Body of pancreas (tissue), 4 donors: Measurements from ENCODE around the gene ESRRG. TPM values are rescaled to one million over a fixed set of nuclear protein-coding genes. Genes with fewer than 3 reads are reported as not detected.

ENCODE experiments used
- ATAC-seq: fragments of 150-250 bp; one replicate; pipeline ENCODE4 v1.9.1; 2016
- DNase-seq, 4 donors: peaks; one replicate each; pipeline ENCODE4 v3.0.0-alpha.2; 2019
- H3K27ac ChIP-seq, 4 donors: fragments of 200-600 bp; sonication (generic); 1 replicate in 3 of 4; 2 replicates in 1 of 4; pipeline versions ENCODE4 v1.5.1 to v1.6.1; 2016 to 2019; ENCODE audit warnings: mild to moderate bottlenecking in 1 of 4, mixed read lengths in 1 of 4, moderate library complexity in 1 of 4
- H3K27me3 ChIP-seq, 2 donors: fragments of 200-600 bp; sonication (generic); one replicate each; pipeline ENCODE4 v1.6.0; 2016; ENCODE audit warnings: mild to moderate bottlenecking in 1 of 2
- H3K36me3 ChIP-seq, 2 donors: fragments of 200-600 bp; sonication (generic); replicated peaks in 1 of 2; 2 replicates each; pipeline ENCODE4 v1.5.1; 2016; ENCODE audit warnings: low read depth in 2 of 2; ENCODE audit not compliant: insufficient read depth in 1 of 2
- H3K4me1 ChIP-seq: fragments of 200-600 bp; sonication (generic); one replicate; pipeline ENCODE4 v1.6.0; 2016
- H3K4me3 ChIP-seq, 2 donors: fragments of 200-600 bp; sonication (generic); 1 replicate in 1 of 2; 2 replicates in 1 of 2; pipeline ENCODE4 v1.5.1; 2016 to 2019
- H3K9me3 ChIP-seq, 3 donors: fragments of 200-600 bp; sonication (generic); 1 replicate in 2 of 3; 2 replicates in 1 of 3; pipeline ENCODE4 v1.5.1; 2016
- POLR2A ChIP-seq, 3 donors: fragments of 450-650 bp; IDR thresholded peaks; one replicate each; pipeline ENCODE4 v1.6.1; 2016; ENCODE audit warnings: antibody characterized with exemption in 3 of 3, mild to moderate bottlenecking in 2 of 3
- WGBS, 2 donors: methylation state at CpG; one replicate each; pipeline ENCODE4 v1.1.5; 2017; 5-methylcytosine and 5-hydroxymethylcytosine counted together
- intact Hi-C: fragments of 100-400 bp; cut with DNase I; formaldehyde crosslinking; loops from one replicate; pipeline ENCODE4 v1.15.1; 2023
- total RNA-seq, 2 donors: library from RNA; depleted of rRNA; stranded (reverse); fragments of >200 nt; gene quantifications; one replicate each; pipeline ENCODE4 v1.1.0, GENCODE V29; 2016
- TF ChIP-seq, protein P1 (sequence below), 7 experiments: fragments of 450-650 bp in 4 of 7; fragments of 200-600 bp in 3 of 7; sonication (generic) in 3 of 7; IDR thresholded peaks; one replicate each; pipeline ENCODE4 v1.5.1; 2016 to 2019; ENCODE audit warnings: antibody characterized with exemption in 7 of 7

The ESRRG gene
- total RNA-seq, 2 donors from 2014 or later, result 13.5 to 18.7 TPM

DNA sequence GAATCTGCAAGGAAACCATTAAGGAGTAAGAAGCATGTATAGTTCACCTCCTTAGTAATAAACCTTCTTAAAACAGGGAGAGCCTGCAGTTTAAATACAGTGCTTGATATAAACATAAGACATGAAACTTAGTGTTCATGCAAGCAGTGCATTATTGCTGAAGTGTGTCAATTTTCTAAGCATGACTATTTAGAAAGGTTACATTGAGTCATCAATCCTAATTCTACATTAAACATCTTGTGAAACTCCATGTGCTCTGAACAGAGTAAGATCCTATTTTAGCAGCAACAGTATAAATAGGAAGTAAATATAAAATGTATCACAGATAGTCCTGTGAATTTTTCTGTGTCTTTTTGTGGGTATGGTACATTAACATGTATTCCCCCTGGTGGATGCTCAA lies 135.5 kb downstream of the ESRRG start:
- Histone ChIP-seq H3K36me3 (no peaks in the 10 kb centered on the region), H3K27ac (no peak overlapping the region), H3K9me3 (no peaks in the 10 kb centered on the region), H3K4me3 (no peak overlapping the region), H3K27me3 (no peaks in the 10 kb centered on the region), H3K4me1 (no peaks in the 10 kb centered on the region)
- ATAC-seq (no peak), DNase-seq (no peak)
- TF ChIP-seq POLR2A (IDR thresholded peaks at IDR 0.05), result no peak
- TF ChIP-seq, protein P1, sequence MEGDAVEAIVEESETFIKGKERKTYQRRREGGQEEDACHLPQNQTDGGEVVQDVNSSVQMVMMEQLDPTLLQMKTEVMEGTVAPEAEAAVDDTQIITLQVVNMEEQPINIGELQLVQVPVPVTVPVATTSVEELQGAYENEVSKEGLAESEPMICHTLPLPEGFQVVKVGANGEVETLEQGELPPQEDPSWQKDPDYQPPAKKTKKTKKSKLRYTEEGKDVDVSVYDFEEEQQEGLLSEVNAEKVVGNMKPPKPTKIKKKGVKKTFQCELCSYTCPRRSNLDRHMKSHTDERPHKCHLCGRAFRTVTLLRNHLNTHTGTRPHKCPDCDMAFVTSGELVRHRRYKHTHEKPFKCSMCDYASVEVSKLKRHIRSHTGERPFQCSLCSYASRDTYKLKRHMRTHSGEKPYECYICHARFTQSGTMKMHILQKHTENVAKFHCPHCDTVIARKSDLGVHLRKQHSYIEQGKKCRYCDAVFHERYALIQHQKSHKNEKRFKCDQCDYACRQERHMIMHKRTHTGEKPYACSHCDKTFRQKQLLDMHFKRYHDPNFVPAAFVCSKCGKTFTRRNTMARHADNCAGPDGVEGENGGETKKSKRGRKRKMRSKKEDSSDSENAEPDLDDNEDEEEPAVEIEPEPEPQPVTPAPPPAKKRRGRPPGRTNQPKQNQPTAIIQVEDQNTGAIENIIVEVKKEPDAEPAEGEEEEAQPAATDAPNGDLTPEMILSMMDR (IDR thresholded peaks at IDR 0.05), result no peak
- intact Hi-C loops, result no loop called here

DNA sequence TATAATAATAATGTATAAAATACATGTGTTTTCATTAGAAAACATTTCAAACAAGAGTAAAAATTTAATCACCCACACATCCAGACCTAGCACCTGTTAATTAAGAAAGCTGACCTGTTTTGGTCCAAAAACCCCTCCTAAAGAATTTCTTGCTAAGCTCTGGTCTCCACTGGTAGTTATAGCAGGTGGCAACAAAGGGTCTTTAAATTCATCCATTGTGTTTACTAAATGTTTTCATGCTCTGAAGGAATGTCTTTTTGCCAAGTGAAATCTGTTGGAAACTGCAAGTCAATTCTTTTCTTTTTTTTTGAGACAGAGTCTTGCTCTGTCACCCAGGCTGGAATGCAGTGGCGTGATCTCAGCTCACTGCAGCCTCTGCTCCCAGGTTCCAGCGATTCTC lies 141.1 kb downstream of the ESRRG start:
- TF ChIP-seq POLR2A (IDR thresholded peaks at IDR 0.05), result no peak
- TF ChIP-seq, protein P1 (IDR thresholded peaks at IDR 0.05), result no peak
- DNase-seq (no peak), ATAC-seq (no peak)
- Histone ChIP-seq H3K36me3 (no peaks in the 10 kb centered on the region), H3K27ac (no peak overlapping the region), H3K9me3 (no peaks in the 10 kb centered on the region), H3K27me3 (no peaks in the 10 kb centered on the region), H3K4me3 (no peak overlapping the region), H3K4me1 (no peaks in the 10 kb centered on the region)
- WGBS, 2 donors, result 84 to 87% methylated on average over 2 of the region's 2 CpGs
- intact Hi-C loops, result no loop called here

DNA sequence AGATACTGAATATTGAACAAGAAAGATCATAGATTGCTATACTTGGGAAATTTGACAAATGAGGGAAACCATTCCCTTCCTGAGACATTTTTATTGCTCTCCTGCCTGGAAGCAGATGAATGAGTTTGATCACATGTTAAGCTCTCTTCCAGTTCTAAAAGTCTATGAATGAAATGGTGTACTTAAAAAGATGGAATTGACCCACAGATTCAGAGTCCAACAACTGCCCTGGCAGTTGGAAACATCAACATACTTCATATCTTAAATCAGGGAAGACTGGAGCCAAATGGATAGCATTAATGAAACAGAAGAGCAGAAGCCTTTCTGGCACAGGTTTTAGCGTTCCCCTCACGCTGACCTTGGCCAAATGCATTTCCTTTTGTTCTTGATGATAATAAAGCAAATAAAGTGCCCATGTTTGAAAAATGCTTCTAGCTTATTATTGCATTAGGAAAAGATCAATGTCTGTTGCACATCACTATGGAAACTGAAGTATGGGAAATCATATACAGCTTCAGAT lies 142.6 kb downstream of the ESRRG start:
- H3K9me3 ChIP-seq, result no peaks in the 10 kb centered on the region
- 9 to 13% methylated on average over 2 of the region's 2 CpGs for WGBS, 2 donors
- no peak overlapping the region for H3K27ac ChIP-seq
- H3K36me3 ChIP-seq, result no peaks in the 10 kb centered on the region
- H3K4me1 ChIP-seq, result no peaks in the 10 kb centered on the region
- no peak for ATAC-seq
- no peak for DNase-seq
- no peak overlapping the region for H3K4me3 ChIP-seq
- TF ChIP-seq POLR2A (IDR thresholded peaks at IDR 0.05), result no peak
- TF ChIP-seq, protein P1 (IDR thresholded peaks at IDR 0.05), result no peak
- intact Hi-C loops, result no loop called here
- H3K27me3 ChIP-seq, result no peaks in the 10 kb centered on the region

DNA sequence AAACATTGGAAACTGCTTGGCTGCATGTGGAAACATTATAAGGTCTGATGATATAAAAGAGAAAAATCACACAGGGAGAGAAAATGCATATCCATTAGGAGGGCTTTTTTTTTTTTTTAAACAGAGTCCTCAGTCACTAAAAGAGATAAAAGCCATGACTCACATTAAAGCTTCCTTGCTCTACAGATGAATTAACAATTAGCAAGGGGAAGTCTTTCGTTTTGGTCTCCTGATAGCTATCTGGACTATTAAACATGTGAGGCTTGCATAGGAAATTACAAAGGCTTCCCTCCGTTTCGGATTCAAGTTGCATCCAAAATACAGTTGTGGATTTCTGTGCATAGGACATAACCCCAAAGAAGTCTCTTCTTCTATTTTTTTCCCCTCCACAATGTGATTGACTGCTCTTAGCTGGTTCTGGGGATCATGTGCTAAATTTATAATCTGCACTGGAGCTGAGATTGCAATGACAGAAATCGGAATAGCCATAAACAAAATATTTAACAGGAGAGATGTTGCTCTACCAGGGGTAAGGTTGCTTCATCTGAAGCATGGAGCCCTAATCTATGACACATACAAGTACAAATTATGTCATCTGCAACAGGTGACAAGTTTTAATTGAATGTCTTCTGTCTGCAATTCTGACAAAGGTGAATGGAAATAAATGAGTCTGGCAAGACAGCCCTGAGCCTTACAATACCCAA lies 146.8 kb downstream of the ESRRG start:
- intact Hi-C loops, result no loop called here

More for the DNA sequence above, 146.8 kb downstream of the ESRRG start:
- no peak for DNase-seq
- TF ChIP-seq POLR2A (IDR thresholded peaks at IDR 0.05), result no peak
- TF ChIP-seq, protein P1 (IDR thresholded peaks at IDR 0.05), result no peak
- ATAC-seq, result no peak
- Histone ChIP-seq H3K4me3 (no peak overlapping the region), H3K27me3 (no peaks in the 10 kb centered on the region), H3K27ac (no peak overlapping the region), H3K36me3 (no peaks in the 10 kb centered on the region), H3K9me3 (no peaks in the 10 kb centered on the region), H3K4me1 (no peaks in the 10 kb centered on the region)
- 43 to 47% methylated on average over 4 of the region's 4 CpGs for WGBS, 2 donors
